Ramos (cell line): Measurements from ENCODE around the gene ITGA5.

Source experiments
- in situ Hi-C: fragments of 300-500 bp; cut with MboI; formaldehyde crosslinking; loops from one replicate; pipeline ENCODE4 v1.14.3; 2022; ENCODE audit warnings: low sequenced_read_pairs; ENCODE audit not compliant: unreplicated experiment

ITGA5 gene

GRCh38 chr12:54412786-54413185 is 6.3 kb downstream of the ITGA5 start:
- in situ Hi-C loops: no loop called here

GRCh38 chr12:54412348-54412747 is 6.7 kb downstream of the ITGA5 start:
- in situ Hi-C loops: no loop called here

- in situ Hi-C loops: no loop called here
Observed at GRCh38 chr12:54411391-54412241, 7.5 kb downstream of the ITGA5 start.

GRCh38 chr12:54409267-54409666 is 9.8 kb downstream of the ITGA5 start:
- in situ Hi-C loops: no loop called here

DNA sequence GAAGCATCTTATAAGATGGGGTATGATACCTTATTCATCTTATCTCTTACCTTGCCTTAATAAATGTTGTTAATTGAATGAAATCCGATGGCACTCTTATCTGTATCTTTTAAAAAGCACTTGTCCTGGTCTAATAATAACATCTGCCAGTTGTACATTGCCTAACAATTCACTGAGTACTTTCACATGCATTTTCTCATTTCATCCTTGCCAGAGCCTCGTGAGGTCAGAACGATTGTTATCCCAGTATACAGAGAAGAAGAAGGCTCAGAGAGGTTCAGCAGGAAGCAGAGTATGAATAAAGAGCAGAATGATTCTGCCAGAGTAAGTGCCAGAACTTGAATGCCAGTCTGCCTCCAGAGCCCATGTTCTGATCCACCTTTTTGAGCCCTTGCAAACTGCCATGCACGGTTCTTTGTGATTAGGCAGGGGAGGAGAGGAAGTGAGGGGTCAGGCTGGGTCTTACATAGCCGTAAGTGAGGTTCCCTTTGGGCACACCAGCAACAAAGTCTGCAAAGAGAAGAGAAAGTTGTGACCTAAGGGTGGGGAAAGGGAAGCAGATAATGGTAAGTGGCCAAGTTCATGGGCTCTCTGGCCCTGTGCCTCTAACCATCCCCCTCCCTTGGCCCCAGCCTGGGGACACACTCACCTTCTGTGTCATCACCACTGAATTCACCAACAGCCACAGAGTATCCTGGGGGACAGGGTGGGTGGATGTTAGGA is 11.7 kb downstream of the ITGA5 start:
- in situ Hi-C loops: no loop called here

GRCh38 chr12:54405573-54405972 is 13.5 kb downstream of the ITGA5 start:
- in situ Hi-C loops: no loop called here

DNA sequence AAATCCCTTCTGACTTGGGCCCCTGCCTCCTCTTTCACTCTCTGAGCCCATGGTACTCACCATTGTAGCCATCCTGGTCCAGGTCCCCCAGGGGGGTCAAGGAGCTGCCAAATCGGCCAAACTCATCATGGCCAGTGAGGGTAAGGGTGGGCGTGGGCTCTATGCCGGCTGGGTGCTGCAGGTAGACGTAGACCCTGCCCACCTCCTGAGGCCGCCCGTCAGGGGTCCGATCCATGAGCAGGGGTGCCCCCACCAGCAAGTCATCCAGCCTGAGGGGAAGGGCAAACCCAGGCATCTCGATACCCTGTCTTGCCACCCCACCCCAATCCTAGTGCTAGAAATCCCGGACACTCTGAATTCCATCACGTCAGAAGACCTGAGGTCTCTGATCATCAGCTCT is 14.0 kb downstream of the ITGA5 start:
- in situ Hi-C loops: no loop called here

DNA sequence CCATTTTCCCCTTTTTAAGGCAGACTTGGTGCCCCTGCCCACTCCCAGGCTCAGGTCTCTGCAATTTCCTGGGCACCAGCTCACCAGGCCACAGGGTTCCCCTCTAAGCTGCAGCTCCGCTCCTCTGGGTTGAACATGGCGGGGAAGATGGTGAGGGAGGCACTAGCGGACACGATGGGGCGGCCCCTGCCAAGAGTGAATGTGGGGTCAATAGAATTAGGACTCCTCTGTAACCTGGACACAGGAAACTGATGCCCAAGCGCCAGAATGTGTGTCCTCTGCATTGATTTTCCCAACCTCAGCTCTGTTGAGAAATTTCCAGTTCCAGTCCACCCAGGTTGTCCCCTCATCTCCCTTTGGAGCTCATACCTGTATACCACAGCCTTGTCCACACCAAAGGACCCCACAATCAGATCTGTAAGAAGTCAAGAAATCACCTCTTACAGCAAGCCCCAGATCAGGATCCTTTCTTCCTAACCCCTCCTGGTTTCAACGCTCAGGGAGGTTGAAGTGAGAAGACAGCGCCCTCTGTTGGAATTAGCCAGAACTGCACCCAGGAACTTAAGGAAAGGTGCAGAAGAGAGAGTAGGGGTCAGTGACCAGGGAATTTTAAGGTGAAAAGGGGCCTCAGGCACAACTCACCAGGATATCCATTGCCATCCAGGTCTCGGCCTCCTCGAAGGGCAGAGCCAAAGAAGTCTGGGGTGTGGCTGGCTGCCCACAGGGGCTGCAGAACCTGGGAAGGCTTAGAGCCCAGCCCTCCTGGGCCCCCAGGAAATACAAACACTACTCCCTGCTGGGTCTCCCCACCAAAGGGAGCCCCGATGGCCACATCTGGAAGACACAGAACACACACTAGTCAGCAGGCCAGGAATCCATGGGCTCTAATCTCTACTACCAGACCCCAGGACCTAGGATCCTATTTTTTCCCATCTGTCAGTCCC is 14.7 kb downstream of the ITGA5 start:
- in situ Hi-C loops: no loop called here

- in situ Hi-C loops: no loop called here
Observed at GRCh38 chr12:54401119-54401518, 17.9 kb downstream of the ITGA5 start.

- in situ Hi-C loops: loop anchor here (5.0 kb wide), 1 partner anchor 43 kb away; no protein-coding TSS in a partner anchor
Observed at GRCh38 chr12:54398995-54399793, 19.9 kb downstream of the ITGA5 start.

DNA sequence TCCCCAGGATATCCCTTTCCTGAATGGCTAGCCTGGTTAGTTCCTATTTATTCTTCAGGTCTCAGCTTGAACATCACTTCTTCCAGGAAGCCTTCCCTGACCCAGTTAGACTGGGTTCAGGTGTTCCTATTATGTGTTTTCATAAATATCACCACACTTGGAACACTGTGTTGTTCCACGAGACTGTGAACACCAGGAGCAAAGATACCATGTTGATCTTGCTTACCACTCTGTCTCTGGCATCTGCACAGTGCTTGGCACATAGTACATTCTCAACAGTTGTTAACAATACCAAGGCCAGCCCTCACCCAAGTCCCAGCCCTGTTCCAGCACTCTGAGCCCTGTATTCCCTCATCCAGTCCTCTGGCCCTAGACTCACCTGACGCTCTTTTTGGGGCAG is 20.8 kb downstream of the ITGA5 start:
- in situ Hi-C loops: loop anchor here (5.0 kb wide), 1 partner anchor 44 kb away; no protein-coding TSS in a partner anchor

DNA sequence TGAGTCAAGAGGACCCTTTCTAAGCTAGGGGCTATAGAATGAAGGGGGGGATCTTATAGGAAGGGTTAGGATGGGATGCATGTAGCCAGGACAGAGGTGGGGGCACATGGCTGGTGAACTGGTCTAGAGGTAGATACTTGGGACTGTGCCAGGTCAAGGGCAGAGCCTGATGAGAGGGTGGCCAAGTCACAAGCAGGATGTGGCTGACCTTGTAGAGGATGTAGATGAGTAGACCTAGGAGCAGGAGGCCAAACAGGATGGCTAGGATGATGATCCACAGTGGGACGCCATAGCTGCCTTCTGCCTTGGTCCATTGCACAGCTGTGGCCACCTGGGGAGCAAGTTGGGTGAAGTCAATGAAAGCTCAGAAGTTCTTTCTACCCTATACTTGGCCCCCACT is 21.9 kb downstream of the ITGA5 start:
- in situ Hi-C loops: loop anchor here (5.0 kb wide), 1 partner anchor 45 kb away; no protein-coding TSS in a partner anchor

GRCh38 chr12:54395545-54395944 is 23.5 kb downstream of the ITGA5 start:
- in situ Hi-C loops: loop anchor here (5.0 kb wide), 1 partner anchor 47 kb away; no protein-coding TSS in a partner anchor

DNA sequence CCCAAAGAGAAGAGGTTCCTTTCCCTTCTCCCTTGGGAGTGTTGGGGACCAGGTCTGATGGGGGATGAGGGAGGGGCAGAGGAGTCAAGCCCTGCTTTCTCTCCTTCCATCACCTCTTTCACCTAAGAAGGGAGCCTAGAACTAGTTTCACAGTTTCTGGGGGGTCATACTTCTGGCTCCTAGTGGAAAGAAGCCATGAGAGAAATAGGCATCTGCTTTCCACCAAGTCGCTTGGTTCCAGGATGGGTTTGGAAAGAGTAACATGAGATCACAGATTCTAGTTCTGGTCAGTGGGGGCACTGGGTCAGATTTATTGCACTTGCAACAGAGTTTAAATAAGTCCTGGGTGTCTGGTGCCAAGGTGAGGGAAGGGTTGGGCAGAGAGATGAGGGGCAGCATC is 24.1 kb downstream of the ITGA5 start:
- in situ Hi-C loops: loop anchor here (5.0 kb wide), 1 partner anchor 47 kb away; no protein-coding TSS in a partner anchor

- in situ Hi-C loops: no loop called here
Observed at GRCh38 chr12:54394281-54394719, 24.8 kb downstream of the ITGA5 start.

- in situ Hi-C loops: no loop called here
Observed at GRCh38 chr12:54393743-54394142, 25.3 kb downstream of the ITGA5 start.

- in situ Hi-C loops: no loop called here
Observed at GRCh38 chr12:54393207-54393609, 25.9 kb downstream of the ITGA5 start.

- in situ Hi-C loops: no loop called here
Observed at GRCh38 chr12:54392485-54393206, 26.4 kb downstream of the ITGA5 start.
